ENCODE measurements around the gene AFF1. TPM values are rescaled to one million over a fixed set of nuclear protein-coding genes. Genes with fewer than 3 reads are reported as not detected.

AFF1 gene
- total RNA-seq, 2 experiments from 2014 or later = 28.7 to 69.7 TPM

GRCh38 chr4:87165892-87166291 is 231.1 kb downstream of the AFF1 start:
- DNase-seq (ENCODE audit: low spot score) = no peak
- TF ChIP-seq CTCF (conservative IDR thresholded peaks at IDR 0.05; ENCODE audit: low read length) (no peak), EZH2phosphoT487 (IDR thresholded peaks at IDR 0.05; ENCODE audit: borderline replicate concordance, low read depth, low read length) (no peak)
- Histone ChIP-seq H3K4me1 (ENCODE audit: insufficient read depth, low read length, poor library complexity, severe bottlenecking) (no peaks in the 10 kb centered on the region), H4K20me1 (ENCODE audit: insufficient read depth, low read length) (no peaks in the 10 kb centered on the region), H2AFZ (ENCODE audit: low read length) (no peak overlapping the region), H3K9me3 (ENCODE audit: low read length) (no peaks in the 10 kb centered on the region), H3K27ac (ENCODE audit: low read depth, low read length, poor library complexity, severe bottlenecking) (no peak overlapping the region), H3K9me2 (ENCODE audit: insufficient read depth, low read length) (no peaks in the 10 kb centered on the region), H3K4me2 (ENCODE audit: low read length) (no peak overlapping the region), H3K4me3 (ENCODE audit: low read depth, low read length, poor library complexity, severe bottlenecking) (no peak overlapping the region), H3K79me2 (ENCODE audit: insufficient read depth, low read depth, low read length) (no peaks in the 10 kb centered on the region), H3K36me3 (ENCODE audit: insufficient read depth, low read length) (peaks cover 27% of the 10 kb centered on the region)
- BruUV-seq (replicated peaks) = no TSS peak
- POLR2A ChIA-PET = no interaction called here
- intact Hi-C loops (cut with micrococcal nuclease; ENCODE audit: unreplicated experiment) = no loop called here
- CTCF ChIA-PET (ENCODE audit: unreplicated experiment) = no interaction called here

GRCh38 chr4:87166296-87166854 is 231.6 kb downstream of the AFF1 start:
- Histone ChIP-seq H3K4me3 (ENCODE audit: low read depth, low read length, poor library complexity, severe bottlenecking) (no peak overlapping the region), H3K79me2 (ENCODE audit: insufficient read depth, low read depth, low read length) (no peaks in the 10 kb centered on the region), H4K20me1 (ENCODE audit: insufficient read depth, low read length) (no peaks in the 10 kb centered on the region), H3K9me2 (ENCODE audit: insufficient read depth, low read length) (no peaks in the 10 kb centered on the region), H3K4me1 (ENCODE audit: insufficient read depth, low read length, poor library complexity, severe bottlenecking) (no peaks in the 10 kb centered on the region), H3K36me3 (ENCODE audit: insufficient read depth, low read length) (peaks cover 27% of the 10 kb centered on the region), H2AFZ (ENCODE audit: low read length) (no peak overlapping the region), H3K4me2 (ENCODE audit: low read length) (no peak overlapping the region), H3K9me3 (ENCODE audit: low read length) (no peaks in the 10 kb centered on the region), H3K27ac (ENCODE audit: low read depth, low read length, poor library complexity, severe bottlenecking) (no peak overlapping the region)
- CTCF ChIA-PET (ENCODE audit: unreplicated experiment) = no interaction called here
- BruUV-seq (replicated peaks) = no TSS peak
- TF ChIP-seq EZH2phosphoT487 (IDR thresholded peaks at IDR 0.05; ENCODE audit: borderline replicate concordance, low read depth, low read length) = no peak
- TF ChIP-seq CTCF (conservative IDR thresholded peaks at IDR 0.05; ENCODE audit: low read length) = no peak
- intact Hi-C loops (cut with micrococcal nuclease; ENCODE audit: unreplicated experiment) = no loop called here
- POLR2A ChIA-PET = no interaction called here
- DNase-seq (ENCODE audit: low spot score) = no peak

GRCh38 chr4:87171944-87172343 is 237.1 kb downstream of the AFF1 start:
- BruUV-seq (replicated peaks) = no TSS peak
- Histone ChIP-seq H3K4me2 (ENCODE audit: low read length) (no peak overlapping the region), H3K79me2 (ENCODE audit: insufficient read depth, low read depth, low read length) (no peaks in the 10 kb centered on the region), H3K9me3 (ENCODE audit: low read length) (no peaks in the 10 kb centered on the region), H3K27ac (ENCODE audit: low read depth, low read length, poor library complexity, severe bottlenecking) (no peak overlapping the region), H2AFZ (ENCODE audit: low read length) (no peak overlapping the region), H4K20me1 (ENCODE audit: insufficient read depth, low read length) (no peaks in the 10 kb centered on the region), H3K36me3 (ENCODE audit: insufficient read depth, low read length) (peaks cover 32% of the 10 kb centered on the region), H3K4me1 (ENCODE audit: insufficient read depth, low read length, poor library complexity, severe bottlenecking) (no peaks in the 10 kb centered on the region), H3K9me2 (ENCODE audit: insufficient read depth, low read length) (no peaks in the 10 kb centered on the region), H3K4me3 (ENCODE audit: low read depth, low read length, poor library complexity, severe bottlenecking) (no peak overlapping the region)
- no peak for DNase-seq (ENCODE audit: low spot score)
- POLR2A ChIA-PET = no interaction called here
- CTCF ChIA-PET (ENCODE audit: unreplicated experiment) = no interaction called here
- TF ChIP-seq CTCF (conservative IDR thresholded peaks at IDR 0.05; ENCODE audit: low read length) = no peak
- TF ChIP-seq EZH2phosphoT487 (IDR thresholded peaks at IDR 0.05; ENCODE audit: borderline replicate concordance, low read depth, low read length) = no peak
- intact Hi-C loops (cut with micrococcal nuclease; ENCODE audit: unreplicated experiment) = no loop called here
